ENCODE data around the gene KTN1.

KTN1 gene, protein sequence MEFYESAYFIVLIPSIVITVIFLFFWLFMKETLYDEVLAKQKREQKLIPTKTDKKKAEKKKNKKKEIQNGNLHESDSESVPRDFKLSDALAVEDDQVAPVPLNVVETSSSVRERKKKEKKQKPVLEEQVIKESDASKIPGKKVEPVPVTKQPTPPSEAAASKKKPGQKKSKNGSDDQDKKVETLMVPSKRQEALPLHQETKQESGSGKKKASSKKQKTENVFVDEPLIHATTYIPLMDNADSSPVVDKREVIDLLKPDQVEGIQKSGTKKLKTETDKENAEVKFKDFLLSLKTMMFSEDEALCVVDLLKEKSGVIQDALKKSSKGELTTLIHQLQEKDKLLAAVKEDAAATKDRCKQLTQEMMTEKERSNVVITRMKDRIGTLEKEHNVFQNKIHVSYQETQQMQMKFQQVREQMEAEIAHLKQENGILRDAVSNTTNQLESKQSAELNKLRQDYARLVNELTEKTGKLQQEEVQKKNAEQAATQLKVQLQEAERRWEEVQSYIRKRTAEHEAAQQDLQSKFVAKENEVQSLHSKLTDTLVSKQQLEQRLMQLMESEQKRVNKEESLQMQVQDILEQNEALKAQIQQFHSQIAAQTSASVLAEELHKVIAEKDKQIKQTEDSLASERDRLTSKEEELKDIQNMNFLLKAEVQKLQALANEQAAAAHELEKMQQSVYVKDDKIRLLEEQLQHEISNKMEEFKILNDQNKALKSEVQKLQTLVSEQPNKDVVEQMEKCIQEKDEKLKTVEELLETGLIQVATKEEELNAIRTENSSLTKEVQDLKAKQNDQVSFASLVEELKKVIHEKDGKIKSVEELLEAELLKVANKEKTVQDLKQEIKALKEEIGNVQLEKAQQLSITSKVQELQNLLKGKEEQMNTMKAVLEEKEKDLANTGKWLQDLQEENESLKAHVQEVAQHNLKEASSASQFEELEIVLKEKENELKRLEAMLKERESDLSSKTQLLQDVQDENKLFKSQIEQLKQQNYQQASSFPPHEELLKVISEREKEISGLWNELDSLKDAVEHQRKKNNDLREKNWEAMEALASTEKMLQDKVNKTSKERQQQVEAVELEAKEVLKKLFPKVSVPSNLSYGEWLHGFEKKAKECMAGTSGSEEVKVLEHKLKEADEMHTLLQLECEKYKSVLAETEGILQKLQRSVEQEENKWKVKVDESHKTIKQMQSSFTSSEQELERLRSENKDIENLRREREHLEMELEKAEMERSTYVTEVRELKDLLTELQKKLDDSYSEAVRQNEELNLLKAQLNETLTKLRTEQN (N-terminal part only)

DNA sequence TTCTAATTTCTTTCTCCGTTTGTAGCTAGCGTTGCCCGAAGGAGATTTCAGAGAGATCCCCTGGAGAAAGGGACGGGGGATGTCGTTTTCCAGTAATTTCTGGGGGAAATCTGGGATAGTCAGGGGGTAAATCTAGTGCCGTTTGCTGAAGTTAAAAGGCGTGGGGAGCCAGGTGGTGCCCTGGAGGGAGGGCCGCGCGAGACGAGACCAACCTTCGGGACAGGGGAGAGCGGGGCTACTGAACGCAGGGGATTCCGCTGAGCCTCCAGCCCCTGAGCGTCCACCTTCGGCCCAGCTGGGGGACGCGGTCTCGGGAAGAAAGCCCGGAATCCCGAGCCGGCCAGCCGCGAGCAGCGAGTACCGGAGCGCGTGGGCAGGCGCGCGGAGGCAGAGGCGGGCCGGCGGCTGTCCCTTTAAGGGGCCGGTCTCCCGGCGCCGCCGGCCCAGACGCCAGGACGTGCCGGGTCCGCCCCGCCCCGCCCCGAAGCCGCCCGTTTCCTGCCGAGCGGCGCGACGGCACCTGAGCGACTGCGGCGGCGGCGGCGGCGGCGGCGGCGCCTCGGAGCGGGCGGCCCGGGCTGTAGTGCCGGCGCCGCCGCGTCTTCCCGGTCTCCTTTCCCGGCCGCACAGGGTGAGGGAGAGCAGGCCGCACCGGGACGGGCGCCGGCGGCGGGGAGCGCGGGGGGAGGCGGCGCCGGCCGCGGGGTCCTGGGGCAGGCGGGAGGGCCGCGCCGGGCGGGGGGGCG is at the start of gene KTN1:
Gene KTN1, plus strand, starts transcription at position 484 of the 746 bp plus-strand sequence. CDS start 31,842 bp downstream, outside the sequence.
- no peak for DNase-seq

DNA sequence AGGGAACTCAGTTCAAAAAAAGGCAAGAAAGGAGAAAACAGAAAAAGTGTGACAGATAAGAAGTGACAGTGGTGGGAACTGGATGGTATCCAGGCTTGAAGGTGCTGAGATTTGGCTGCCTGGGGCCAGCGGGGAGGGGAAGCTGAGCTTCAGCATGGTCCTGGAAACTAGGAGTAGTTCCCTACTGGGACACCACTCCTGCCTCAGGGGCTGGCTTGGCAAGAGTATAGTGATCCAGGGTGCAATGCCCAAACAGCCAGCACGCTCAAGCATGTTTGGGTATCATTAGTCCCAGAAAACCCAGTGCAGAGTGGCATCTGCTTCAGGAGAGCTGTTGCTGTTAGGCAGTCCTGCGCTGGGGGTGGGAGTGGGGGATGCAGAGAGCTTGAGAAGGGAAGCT is 49.5 kb upstream of the KTN1 start:
- DNase-seq = peak; percentile 75

DNA sequence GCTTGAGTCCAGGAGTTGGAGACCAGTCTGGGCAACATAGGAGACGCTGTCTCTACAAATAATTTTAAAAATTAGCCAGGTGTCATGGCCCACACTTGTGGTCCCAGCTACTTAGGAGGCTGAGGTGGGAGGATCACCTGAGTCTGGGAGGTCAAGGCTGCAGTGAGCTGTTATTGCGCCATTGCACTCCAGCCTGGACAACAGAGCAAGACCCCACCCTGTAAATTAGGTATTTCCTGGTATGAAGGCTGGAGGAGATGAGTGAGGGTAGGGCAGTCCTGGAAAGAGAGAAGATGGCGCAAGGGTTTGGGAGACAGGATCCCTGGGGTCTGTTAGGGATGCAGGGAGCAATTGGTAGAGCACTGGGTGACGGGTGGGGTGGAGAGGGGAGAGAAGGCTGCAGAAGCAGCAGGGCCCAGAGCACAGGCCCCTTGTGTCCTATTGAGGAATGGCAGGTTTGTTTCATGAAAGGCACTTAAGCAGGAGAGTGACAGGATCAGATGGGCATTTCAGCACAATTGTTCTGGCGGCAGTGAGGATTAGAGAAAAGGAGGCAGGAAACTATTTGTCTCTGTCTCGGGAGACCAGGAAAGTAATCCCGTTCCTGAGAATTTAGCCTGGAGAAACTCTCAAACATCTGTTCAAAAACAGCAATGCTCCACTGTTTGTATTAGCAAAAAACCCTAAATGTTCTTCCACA is 47.2 kb upstream of the KTN1 start:
- DNase-seq = peak; percentile 77

DNA sequence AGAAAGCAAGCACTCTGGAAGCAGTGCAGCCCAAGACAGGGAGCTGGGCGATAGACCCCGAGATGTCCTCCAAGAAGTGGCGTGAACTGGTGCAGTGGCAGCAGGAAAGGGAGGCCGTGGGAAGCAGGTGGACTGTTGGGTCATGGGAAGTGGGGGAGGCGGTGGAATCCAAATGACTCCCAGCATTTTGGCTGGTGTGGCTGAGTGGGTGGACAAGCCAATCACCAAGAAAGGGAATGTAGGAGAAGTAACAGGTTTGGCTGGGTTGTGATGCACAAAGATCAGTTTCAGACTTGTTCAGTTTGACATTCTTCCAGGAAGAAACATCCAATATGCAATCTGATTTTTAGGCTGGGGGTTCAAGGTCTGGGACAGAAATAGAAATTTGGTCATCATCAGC is 46.0 kb upstream of the KTN1 start:
- no peak for DNase-seq

DNA sequence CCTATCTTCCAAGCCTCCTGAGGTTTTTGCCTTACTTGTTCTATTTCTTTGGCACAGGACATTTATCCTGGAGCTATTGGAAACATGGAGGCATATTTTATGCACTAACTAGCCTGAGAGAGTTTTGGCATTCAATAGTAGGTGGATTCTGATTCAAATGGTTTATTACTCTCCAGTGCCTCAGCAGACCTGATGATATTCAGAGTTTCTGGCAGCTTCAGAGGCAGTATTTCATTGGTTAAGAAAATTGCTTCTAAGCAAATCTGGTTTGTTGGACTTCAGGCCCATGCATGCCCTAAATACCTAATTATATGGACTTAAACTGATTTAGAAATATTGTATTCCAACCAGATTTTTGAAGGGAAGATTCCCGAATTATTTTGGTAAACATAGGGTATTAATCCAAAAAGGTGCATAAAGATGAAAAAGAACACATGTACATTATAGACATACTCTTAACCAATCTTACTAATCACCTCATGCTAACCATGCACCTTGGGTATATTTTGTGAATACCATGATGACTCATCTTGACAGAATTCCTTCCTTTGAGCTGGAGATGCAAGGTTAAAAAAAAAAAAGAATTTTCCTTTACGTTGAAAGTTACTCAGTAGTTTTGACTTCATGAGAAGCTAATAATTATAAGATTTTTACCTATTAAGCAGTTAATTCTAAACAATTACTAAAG is 44.3 kb upstream of the KTN1 start:
- no peak for DNase-seq

DNA sequence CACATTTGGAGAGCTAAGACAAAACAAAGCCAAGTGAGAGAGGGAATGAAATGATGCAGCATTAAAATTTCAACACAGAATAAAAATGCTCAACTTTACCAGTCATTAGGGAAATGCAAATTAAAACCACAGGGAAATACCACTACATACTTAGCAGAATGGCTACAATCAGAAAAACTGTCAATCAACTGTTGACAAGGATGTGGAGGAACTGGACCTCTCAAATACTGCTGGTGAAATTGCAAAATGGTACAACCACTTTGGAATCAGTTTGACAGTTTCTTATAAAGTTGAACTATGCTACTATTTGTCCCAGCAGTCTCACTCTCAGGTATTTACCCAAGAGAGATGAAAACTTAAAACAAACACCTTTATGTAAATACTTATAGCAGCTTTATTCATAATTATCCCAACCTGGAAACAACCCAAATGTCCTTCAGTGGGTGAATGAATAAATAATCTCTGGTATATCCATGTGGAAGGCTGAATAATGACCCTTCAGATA is 43.8 kb upstream of the KTN1 start:
- no peak for DNase-seq

DNA sequence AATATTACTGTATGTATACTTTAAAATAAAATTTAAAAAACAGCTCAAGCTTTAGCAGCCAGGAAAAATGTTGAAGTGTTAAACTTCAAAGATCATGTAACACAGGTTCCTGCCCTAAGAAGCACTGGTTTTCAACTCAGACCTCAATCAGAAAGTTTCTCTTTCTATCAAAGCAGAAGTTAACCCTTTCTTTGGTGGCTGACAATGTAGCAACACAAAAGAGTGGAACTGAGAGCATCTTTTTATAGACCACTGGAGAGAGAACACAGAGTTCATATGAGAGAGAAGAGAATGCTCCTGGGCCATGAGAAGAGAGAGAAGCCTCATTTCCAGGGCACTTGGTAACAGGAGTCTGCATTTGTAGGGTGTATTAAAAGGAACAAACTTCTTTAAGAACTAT is 42.2 kb upstream of the KTN1 start:
- no peak for DNase-seq

DNA sequence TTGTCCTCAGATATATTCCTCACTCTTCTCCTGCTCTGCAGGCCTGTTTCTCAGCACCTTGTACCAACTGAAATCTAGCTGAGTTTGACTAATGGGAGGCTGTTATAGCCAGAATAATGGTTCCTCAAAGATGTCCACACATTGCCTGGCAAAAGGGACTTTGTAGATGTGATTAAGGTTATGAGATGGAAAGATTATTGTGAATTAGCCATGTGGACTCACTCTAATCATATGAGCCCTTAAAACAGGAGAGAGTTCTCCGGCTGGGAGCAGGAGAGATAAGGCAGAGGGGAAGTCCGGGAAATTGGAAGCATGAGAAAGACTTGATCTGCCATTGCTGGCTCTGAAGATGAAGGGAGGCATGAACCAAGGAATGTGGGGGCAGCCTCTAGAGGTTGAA is 40.0 kb upstream of the KTN1 start:
- DNase-seq = no peak

DNA sequence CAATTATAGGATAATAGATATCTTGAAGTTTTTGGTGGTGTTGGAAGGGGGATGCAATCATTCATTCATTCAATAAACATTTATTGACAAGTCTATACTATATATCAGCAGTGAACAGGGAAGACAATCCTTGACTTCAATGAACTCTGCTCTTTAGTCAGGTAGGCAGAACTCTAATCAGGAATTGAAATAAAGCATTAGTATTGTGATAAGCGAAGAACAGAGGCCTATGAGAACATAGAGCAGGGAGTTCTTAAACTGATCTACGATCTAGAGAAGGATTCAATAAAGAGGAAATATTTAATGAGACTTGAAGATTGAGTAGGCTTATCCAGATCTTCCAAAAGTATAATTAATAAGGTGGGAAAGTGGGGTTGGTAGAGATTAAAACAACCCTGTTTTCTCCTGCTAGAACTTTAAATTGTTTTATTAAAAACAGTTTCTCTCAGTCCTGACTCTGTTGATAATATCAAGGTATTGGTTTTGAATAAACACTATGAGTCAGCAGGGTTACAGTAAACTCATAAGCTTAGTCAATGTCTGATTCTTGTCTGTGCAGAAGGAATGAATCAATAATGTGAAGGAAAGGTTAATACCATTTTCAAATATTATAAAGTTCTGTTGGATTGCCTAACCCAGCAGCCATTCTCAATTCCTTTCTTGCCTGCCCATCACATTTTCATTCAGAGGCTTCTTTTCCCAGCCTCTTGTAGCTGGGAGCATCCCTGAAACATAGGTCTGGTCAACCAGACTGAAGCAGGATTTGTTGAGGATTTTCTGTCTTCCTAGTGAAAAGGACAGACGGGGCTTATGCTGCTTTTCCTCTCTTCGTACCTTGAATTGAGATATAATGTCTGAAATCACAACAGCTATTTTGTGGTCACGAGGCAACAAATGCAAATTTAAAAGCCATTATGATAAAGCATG is 38.9 kb upstream of the KTN1 start:
- no peak for DNase-seq

DNA sequence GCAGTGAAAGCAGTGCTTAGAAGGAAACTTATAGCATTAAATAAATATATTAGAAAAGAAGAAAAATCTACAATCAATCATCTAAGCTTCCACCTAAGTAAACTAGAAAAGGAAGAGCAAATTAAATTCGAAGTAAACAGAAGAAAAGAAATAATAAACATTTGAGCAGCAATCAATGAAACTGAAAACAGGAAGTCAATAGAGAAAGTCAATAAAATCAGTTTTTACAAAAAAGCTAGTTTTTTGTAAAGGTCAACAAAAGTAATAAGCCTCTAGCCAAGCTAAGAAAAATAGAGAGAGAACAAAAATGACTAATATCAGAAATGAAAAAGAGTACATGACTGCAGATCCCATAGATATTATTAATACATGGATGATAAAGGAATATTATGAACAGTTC is 34.2 kb upstream of the KTN1 start:
- no peak for DNase-seq

DNA sequence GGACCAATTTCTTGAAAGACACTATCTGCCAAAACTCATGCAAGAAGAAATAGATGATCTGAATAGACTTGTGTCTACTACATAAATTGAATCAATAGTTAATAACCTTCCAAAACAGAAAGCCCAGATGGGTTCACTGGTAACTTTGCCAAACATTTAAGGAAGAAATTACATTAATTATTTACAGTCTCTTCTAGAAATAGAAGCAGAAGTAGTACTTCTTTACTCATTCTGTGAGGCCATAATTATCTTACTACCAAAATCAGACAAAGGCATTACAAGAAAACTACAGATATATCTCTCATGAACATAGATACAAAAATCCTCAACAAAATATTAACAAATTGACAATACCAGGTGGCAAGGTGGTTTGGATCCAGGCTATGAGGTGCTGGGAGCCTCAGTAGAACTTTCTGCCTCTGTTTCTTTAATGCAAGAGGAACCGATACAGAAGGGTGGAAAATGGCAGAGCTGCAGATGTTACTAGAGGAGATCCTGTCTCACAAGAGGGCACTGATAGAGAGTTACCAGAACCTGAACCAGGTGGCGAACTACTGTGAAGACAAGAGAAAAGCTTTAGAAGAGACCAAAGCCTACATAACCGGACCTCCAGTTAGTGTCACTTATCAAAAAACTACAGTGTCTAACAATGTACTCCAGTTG is 33.7 kb upstream of the KTN1 start:
- DNase-seq = no peak

DNA sequence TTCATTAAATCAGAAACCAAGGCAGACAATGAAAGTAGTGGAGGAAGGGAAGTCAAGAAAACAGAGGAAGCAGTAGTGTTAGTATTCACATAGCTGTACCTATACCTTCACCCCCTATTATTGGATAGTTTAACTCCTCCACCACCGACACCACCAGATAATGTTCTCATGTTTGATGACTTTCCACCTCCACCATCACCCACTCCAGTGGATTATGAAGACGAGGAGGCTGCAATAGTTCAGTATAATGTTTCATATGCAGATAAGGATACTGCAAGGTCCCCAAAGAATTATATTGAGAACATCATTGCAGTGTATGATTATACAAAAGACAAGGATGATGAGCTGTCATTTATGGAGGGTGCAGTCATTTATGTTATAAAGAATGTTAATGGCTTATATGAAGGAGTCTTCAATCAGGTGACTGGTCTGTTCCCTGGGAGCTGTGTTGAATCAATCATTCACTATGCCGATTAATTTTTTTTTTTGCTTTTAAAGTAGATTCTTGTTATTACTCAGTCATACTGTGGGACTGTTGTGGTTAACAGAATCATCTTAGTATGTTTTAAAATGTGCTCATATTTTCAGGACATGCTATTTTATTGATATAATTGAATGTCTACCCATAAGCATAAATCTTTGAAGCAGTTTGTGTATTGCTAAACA is 32.2 kb upstream of the KTN1 start:
- DNase-seq = no peak

DNA sequence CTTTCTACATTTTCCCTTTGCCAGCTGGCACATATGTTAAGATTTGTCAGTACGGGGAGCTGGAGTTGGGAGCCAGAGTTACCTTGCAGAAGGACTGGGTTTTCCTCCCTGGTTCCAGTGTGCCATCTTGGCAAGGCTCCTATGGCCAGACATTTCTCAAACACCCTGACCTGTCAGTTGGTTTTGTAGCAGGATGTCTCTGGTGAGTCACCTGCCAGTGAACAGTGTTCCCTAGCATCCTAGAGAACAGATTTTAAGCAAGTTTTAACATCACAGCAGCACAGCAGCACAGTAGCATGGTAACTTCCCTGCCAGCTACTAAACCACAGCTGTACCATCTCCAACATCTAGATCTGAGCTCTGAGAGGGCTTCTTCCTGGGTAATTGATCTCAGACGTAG is 26.2 kb upstream of the KTN1 start:
- no peak for DNase-seq

DNA sequence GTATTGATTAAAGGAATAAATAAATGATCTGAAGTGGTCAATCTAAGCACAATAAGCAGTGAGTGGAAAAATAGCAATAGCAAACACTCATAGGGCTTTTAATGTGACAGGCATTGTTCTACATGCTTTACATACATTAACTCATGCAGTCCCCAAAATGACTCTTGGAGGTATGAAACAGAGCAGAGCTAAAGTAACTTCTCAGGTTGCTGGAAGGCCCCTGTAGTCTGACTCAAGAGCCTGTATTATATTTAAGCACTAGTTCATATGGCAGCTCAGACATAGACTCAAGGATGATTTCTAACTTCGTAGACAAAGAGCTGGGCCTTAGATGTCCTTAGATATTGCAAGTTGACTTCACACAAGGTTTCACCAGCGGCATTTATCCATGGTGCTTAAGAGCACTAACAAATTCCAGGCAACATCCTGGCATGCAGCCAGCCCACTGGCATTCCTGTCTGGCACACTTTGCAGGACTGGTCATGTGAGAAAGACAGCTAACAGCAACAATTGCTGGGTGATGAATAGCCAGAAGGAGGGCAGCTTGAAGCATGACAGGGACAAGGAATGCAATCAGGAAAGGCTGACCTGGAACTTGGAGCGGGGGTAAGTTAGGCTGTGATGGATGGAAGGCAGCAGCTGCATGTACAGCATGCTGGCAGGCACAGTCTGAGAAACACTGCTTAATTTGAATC is 22.9 kb upstream of the KTN1 start:
- DNase-seq = peak; percentile 41

DNA sequence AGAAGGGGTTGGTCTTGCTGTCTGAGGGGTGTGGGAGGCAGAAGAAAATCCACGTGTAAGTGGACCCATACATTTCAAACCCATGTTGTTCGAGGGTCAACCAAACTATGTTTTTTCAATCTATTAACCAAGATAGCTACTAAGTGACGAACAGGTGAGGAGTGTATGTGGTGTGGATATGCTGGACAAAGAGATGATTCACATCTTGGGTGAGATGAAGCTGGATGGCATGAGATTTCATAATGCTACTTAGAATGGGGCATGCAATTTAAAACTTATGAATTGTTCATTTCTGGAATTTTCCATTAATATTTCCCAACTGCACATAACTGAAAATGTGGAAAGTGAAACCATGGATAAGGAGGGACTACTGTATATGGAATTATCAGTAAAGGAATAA is 17.9 kb upstream of the KTN1 start:
- DNase-seq = no peak

DNA sequence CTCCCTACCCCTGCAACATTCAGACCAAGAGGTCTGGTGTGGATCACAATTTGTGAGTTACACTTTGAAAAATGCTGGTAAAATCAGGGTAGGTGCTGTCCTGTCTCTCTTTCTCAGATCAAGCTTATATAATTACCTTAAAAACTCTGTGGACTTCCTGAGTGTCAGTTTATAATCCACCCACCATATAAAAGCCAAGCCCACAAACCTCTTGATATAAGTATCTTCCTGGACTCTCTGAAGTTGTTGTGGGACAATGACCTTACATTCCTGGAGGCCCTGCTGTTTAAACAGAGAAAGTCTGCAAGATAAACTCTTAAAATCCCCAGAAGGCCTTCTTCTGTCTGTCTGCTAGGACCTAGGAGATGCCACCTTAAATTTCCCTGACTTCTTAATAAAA is 11.4 kb upstream of the KTN1 start:
- DNase-seq = no peak

DNA sequence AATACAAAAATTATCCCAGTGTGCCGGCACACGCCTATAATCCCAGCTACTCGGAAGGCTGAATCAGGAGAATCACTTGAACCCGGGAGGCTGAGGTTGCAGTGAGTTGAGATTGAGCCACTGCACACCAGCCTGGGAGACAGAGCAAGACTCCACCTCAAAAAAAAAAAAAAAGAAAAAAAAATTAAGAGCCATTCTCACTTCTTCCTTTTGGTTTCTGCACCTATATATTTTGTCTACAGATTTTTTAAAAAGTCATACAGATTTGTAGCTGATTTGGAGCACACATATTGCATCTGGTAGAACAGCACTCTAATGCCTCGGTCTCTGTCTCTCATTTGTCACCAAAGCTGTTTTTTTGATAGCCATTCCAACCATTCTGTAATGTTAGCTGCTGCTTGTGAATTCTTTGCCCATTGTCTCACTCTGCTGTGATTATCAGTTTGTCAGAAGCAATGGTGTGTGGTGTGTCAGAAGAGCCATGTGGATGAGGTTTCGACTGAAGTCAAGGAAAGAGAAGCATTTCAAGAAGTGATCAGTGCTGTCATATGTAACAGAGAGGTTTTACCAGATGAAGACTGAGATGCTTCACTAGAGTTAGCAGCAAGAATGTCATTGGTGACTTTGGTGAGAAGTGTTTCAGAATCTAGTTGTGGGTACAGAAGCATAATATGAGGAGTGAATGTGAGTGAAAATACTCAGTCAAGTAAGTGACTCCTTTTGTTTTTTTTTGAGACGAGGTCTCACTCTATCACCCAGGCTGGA is 8.7 kb upstream of the KTN1 start:
- no peak for DNase-seq

Measured in NCI-H1694 (cell line).